Choroid plexus epithelial cell (primary cell): Measurements from ENCODE around the gene SERPINE2.
A peak's percentile ranks its signal among the peaks of the same experiment; 100 is the strongest.

Experiments used
- DNase-seq: peaks from one replicate; pipeline ENCODE4 v3.0.0-alpha.2; 2010; ENCODE audit warnings: low read depth
- H3K4me3 ChIP-seq: 2 replicates; pipeline ENCODE4 v1.5.1; 2011; ENCODE audit warnings: low read depth, mild to moderate bottlenecking, control low read depth, low read length, moderate library complexity
- CTCF ChIP-seq: conservative IDR thresholded peaks from 2 replicates; pipeline ENCODE4 v1.5.1; 2011; ENCODE audit warnings: low read depth, mild to moderate bottlenecking, control low read depth, inconsistent platforms, low read length, moderate library complexity

Gene SERPINE2

DNA sequence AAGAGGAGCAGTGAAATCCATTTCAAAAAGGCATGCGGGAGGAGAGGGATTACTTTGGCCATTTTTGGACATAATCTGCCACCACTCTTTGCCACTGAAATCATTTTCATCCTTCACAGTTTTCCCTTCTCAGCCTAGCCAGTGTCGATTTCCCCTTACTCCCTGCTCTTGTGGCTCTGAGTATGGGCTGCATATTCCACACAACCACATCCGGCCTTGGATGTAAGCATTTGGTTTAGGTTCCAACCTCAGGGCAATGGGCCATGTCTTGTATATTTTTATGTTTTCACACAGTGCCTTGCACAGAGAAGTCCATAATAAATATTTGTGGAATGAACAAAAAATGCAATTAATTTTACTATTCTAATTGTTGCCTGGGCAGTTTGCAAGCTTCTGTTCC lies 7.7 kb upstream of the SERPINE2 start:
- no peak for TF ChIP-seq CTCF
- peak; percentile 48 for DNase-seq
- no peak overlapping the region for H3K4me3 ChIP-seq

DNA sequence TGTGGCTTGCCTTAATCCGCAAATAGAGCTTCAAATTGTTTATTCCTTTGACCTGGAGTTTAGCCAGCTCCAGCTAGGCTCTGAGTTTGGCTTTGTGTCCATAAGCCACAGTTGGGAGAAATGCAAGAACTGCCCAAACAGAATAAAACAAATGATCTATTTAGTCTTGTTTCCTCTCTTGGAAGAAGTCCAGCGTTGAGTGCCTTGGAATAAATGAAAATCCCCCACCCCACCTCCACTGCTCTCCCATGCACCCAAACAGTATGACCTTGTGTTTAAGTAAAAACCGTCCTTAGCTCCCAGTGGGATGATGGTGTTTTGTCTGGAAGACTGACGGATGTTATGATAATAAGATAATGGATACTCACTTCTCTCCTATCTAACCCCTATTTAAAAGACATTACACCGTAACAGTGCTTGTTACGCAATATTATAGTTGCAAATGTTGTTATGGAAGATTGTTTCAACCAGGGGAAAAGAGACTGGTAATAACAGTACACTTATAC lies 3.2 kb upstream of the SERPINE2 start:
- H3K4me3 ChIP-seq, result no peak overlapping the region
- peak; percentile 17 for DNase-seq
- no peak for TF ChIP-seq CTCF

DNA sequence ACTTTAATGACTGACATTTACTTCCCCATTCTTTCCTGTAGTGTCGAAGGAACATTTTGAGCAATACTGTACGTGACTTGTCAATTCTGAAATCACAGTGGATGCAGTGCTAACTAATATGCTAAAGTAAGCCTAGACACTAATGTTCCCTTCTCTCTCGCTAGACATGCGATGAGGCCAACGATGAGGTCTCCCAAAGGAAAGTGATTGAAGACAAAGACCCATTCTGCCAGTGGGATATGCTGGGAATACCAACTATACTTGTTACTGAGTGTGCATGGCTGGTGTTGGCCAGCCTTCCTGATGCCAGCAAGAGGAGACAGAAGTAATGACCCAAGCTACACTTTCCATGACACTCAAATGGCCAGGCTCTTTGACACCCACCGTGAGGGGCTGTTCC lies 2.5 kb upstream of the SERPINE2 start:
- TF ChIP-seq CTCF, result no peak
- DNase-seq, result no peak
- no peak overlapping the region for H3K4me3 ChIP-seq

DNA sequence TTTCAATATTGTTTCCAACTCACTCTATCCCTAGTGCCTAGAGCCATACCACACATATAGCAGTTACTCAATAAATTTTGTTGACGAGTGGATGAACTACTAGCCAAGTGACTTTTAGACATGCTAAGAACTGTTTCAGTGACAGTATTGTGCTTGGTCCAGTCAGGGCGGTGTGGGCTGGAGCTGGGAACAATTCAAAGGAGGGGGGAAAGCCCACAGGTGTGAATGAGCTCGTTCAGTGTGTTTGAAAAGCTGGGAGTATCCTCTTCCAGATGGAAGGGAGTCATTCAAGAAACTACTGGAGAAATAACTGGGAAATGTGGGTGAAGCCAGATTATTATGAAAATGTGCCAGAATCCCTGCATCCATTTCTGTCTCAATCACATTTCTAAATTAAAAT lies 1.7 kb upstream of the SERPINE2 start:
- DNase-seq, result no peak
- TF ChIP-seq CTCF, result no peak

DNA sequence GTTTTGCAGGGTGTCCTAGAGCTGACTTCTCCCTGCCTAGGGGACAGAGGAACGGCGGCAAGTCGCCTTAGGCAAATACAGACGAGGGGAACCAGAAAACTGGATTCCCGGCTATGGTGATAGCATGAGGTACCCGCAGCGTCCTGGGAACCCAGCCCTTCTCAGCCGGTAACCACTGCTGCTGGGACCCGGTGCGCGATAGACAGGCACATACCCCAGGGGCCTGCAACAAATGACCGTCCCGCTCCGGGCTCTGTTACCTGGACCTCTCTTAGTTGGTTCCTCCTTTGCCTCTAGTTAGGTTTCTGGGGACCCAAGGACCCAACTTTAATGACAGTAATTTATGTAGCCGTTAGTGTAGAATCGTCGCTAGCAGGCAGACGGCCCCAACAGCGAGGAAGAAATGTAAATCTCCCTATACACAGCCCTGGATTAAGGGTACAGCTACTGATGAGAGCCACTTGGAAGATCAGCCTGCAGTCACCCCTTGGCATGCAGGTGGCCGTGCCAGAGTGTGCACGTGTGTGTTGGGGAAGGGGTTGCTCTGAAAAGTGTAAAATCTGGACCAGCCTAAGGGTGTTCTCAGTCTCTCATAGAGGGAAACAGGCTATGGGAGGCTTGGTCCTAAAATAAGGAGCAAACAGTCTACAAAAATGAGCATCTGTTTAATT lies 819 bp upstream of the SERPINE2 start:
- DNase-seq, result no peak
- TF ChIP-seq CTCF, result no peak
- H3K4me3 ChIP-seq, result peak overlapping the region; percentile 62

More for the DNA sequence above, 1.7 kb upstream of the SERPINE2 start:
- no peak overlapping the region for H3K4me3 ChIP-seq

DNA sequence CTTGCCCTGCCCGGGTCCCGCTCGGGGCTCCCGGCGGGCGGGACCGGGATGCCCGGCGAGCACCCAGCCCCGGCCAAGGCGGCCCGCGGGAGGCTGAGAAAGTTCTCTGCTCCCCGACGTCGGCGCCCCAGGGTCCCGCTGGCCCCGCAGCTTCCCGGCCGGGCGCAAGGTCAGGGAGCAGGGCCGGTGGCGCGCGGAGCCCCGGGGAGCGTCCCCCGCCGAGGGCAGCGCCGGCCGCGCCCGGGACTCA lies 331 bp downstream of the SERPINE2 start:
- no peak for DNase-seq
- no peak for TF ChIP-seq CTCF
- peak overlapping the region; percentile 62 for H3K4me3 ChIP-seq

DNA sequence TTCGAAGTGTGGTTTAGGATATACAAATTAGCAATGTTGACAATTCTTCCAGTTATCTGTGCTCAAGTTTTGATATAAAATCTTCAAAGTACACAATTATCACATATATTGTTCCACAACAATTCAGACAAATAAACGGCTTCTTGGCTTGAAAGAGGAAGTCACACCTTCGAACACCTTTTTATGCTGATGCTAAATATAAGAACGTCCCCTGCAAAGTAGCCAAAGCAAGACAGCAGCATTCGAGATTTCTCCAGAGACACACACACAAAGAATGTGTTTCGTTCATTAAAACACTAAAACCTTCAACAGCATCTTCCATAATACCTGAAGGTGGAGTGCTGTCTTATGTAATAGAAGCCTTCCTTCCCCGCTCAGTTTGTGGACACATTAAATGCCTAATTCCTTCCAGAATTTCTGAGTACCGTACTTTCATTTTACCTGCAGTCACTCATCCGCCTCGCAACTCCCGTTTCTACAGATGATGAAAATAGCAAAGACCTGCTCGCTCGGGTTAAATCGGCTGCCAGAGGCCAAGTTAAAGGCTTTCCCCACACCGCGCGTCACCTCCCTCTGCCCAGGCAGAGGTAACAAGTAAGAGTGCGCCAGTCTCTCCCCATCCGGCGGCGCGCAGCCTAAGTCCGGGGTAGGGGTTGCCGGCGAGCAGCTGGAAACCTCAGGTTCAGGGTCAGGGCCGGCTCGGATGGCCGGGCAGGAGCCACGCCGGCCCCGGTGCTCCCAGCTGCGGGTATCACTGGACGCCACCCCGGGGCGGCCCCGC lies 847 bp downstream of the SERPINE2 start:
- peak overlapping the region; percentile 62 for H3K4me3 ChIP-seq
- no peak for TF ChIP-seq CTCF
- DNase-seq, result peak; percentile 34
